Right lobe of liver (tissue), 4 donors: Measurements from ENCODE around the gene FUCA2.

ENCODE experiments used
- POLR2A ChIP-seq: fragments of 450-650 bp; IDR thresholded peaks from one replicate; pipeline ENCODE4 v1.6.1; 2017; ENCODE audit warnings: antibody characterized with exemption, mild to moderate bottlenecking
- TF ChIP-seq, protein P1 (sequence below), 4 donors: fragments of 200-600 bp in 3 of 4; fragments of 450-650 bp in 1 of 4; IDR thresholded peaks; one replicate each; pipeline versions ENCODE4 v1.5.1 to v1.8.0; 2016 to 2022; ENCODE audit warnings: antibody characterized with exemption in 4 of 4, mild to moderate bottlenecking in 2 of 4
- donor health status: DM: no; HTN: no; CAD: no.
- donor health status: DM: no; HTN: no; CAD: no.
- donor health status: DM: no; HTN: yes; CAD: no.

DNA sequence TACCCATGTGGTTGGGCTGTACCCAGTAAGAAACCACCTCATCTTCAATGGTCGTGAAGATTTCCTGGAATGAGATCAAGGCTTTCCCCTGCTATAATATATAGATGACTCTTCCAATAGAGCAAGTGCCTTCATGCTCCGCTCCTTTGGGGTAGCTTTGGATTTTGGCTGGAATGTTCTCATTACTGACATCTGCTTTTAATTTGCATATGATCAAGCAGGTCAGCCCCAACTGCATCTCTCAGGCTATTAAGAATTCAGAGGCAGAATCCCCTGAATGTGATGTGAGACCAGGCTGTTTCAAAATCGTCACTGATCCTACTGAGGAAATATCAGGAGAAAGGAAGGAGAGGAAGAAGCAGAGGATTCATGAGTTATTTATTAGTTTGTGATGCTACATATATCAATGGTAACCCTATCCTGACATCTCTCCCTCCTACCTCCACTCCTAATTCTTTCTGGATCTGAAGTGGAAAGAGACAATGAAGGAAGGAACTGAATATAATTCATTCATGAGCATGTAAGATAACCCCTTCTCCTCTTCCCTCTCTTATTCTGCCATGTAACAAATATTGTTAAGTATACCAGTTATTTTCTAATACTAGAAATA is 47.6 kb upstream of the FUCA2 start:
- no peak for TF ChIP-seq POLR2A
- TF ChIP-seq, protein P1, sequence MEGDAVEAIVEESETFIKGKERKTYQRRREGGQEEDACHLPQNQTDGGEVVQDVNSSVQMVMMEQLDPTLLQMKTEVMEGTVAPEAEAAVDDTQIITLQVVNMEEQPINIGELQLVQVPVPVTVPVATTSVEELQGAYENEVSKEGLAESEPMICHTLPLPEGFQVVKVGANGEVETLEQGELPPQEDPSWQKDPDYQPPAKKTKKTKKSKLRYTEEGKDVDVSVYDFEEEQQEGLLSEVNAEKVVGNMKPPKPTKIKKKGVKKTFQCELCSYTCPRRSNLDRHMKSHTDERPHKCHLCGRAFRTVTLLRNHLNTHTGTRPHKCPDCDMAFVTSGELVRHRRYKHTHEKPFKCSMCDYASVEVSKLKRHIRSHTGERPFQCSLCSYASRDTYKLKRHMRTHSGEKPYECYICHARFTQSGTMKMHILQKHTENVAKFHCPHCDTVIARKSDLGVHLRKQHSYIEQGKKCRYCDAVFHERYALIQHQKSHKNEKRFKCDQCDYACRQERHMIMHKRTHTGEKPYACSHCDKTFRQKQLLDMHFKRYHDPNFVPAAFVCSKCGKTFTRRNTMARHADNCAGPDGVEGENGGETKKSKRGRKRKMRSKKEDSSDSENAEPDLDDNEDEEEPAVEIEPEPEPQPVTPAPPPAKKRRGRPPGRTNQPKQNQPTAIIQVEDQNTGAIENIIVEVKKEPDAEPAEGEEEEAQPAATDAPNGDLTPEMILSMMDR (IDR thresholded peaks at IDR 0.05), result no peak
